ENCODE results near the gene EPO.
A peak's percentile ranks its signal among the peaks of the same experiment; 100 is the strongest.

EPO gene

DNA sequence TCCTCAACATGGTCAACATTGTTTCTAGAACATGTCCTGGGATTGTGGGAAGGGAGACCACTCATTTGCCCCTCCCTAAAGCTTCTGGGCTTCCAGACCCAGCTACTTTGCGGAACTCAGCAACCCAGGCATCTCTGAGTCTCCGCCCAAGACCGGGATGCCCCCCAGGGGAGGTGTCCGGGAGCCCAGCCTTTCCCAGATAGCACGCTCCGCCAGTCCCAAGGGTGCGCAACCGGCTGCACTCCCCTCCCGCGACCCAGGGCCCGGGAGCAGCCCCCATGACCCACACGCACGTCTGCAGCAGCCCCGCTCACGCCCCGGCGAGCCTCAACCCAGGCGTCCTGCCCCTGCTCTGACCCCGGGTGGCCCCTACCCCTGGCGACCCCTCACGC, at the start of gene EPO:
TSS of gene EPO (plus strand) at position 190 of the 392 bp plus-strand sequence. CDS start 513 bp downstream, outside the sequence.
- no peak for DNase-seq (ENCODE audit: low spot score)

- no peak for DNase-seq (ENCODE audit: low spot score)
Observed at GRCh38 chr7:100671353-100672327, 48.6 kb upstream of the EPO start.

GRCh38 chr7:100673302-100673941, 46.8 kb upstream of the EPO start, which contains the start of gene GNB2:
Gene GNB2, plus strand, starts transcription at chr7:100673740. Its CDS starts 2,526 bp downstream, at chr7:100676266.
- peak; percentile 99 for DNase-seq (ENCODE audit: low spot score)

GRCh38 chr7:100673942-100674410, 46.3 kb upstream of the EPO start:
- peak; percentile 40 for DNase-seq (ENCODE audit: low spot score)

DNA sequence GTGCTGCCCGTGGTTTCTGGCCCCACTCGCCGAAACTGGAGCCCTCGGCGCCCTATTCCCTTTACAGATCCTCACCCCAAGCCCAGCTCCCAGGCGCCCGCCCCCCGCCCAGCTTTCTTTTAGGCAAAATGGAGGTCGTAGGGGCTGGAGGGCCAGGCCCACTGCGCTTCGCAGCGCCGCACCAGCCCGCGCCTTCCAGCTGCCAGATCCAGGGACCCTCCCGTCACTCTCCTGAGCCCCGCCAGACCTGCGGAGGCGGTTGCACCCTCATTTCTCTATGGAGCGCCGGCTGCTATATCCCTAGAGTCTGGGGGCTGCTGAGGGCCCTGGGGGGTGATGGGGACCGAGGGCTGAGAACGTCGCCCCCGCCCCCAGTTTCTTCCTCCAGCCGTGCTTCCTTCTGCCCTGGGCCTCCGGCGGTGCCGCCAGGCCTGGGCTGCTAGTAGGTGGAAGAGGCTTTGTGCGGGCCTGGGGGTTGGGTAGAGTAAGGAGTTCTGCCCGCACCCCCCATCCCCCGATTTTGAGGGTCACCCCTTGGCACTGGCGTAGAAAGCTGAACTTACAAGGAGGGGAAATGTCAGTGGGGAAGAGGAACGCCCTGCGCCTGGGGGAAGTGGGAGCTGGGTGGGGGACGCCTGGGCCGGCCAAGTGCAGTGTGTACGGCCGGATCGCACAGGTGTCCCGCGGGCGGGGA, 45.7 kb upstream of the EPO start:
- DNase-seq (ENCODE audit: low spot score): no peak

GRCh38 chr7:100675105-100675451, 45.2 kb upstream of the EPO start:
- peak; percentile 38 for DNase-seq (ENCODE audit: low spot score)

DNA sequence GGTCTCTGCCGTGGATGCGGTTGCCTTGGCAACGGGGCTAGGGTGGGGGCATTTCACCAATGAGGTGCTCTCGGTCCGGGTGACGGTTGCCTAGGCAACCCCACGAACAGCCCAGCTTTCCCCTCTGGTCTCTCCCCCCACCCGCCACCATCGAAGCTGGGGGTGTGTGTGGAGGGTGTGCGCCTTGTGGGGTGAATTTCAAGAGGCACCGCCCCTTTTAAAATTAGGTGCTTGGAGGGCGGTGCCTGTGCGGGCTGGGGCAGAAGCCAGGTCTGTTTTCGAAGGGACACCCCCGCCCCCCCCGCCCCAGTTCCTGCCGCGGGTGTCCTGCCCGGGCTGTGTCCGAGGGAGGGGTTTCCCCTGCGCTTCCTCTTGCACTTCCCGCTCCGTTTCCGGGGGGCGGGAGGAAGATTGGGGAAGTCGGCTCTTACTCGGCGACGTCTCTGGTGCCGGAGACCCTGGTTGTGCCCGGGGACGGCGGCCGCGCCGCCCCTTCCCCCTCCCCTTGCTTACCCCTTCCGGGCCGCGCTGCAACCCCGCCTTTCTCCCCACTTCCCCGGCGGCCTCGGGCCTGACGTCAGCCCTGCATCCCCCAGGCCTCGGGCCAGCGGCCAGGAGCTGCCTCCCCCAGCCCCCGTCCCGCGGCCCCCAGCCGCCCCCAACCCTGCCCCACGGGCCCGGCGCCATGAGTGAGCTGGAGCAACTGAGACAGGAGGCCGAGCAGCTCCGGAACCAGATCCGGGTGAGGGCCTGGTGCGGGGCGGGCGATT, 44.5 kb upstream of the EPO start:
- peak; percentile 78 for DNase-seq (ENCODE audit: low spot score)

DNA sequence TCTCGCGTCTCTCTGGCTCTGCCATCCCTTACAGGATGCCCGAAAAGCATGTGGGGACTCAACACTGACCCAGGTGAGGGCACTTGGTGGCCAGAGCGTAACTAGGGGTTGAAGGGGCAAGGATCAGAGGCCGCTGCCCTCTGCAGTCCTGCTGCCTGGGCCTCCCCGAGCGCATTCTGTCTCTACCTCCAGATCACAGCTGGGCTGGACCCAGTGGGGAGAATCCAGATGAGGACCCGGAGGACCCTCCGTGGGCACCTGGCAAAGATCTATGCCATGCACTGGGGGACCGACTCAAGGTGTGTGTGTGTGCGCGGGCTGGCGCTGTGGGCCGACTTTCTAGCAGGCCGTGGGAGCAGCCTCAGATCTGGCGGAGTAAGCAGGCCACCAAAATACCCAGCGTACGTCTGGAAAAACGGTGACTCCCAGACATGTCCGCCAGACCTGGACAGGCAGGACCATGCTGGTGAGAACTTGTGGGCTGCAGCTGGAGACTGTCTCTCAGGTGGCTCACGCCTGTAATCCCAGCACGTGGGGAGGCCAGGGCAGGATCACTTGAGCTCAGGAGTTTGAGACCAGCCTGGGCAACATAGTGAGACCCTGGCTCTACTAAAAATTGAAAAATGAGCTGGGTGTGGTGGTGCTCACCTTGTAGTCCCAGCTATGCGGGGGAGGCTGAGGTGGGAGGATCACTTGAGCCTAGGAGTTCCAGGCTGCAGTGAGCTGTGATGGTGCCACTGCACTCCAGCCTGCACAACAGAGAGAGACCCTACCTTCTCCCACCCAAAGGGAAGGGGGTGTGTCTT, 43.6 kb upstream of the EPO start:
- no peak for DNase-seq (ENCODE audit: low spot score)

DNA sequence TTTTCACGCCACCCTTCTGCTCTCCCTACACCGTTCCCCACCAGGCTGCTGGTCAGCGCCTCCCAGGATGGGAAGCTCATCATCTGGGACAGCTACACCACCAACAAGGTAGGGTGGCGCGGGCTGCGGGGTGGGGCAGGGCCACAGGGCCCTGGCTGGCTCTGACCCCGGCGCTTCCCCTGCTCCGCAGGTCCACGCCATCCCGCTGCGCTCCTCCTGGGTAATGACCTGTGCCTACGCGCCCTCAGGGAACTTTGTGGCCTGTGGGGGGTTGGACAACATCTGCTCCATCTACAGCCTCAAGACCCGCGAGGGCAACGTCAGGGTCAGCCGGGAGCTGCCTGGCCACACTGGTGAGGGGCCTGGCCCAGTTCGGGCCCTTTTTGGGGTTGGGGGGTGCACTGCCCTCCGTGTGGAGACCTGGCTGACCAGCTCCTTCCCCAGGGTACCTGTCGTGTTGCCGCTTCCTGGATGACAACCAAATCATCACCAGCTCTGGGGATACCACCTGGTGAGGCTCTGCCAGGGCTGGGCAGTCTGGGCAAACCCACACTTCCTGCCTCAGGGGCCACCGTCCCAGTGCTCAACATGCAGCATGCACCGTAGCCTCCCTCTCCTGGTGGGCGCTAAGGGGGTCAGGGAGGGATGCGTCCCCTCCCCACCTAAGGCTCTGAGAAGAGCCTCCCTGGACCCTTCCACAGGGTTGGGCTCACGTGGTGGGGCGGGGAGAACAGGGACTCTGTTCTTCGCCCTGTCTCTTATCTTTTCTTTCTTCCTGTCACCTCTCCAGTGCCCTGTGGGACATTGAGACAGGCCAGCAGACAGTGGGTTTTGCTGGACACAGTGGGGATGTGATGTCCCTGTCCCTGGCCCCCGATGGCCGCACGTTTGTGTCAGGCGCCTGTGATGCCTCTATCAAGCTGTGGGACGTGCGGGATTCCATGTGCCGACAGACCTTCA, 42.7 kb upstream of the EPO start:
- DNase-seq (ENCODE audit: low spot score): no peak

DNA sequence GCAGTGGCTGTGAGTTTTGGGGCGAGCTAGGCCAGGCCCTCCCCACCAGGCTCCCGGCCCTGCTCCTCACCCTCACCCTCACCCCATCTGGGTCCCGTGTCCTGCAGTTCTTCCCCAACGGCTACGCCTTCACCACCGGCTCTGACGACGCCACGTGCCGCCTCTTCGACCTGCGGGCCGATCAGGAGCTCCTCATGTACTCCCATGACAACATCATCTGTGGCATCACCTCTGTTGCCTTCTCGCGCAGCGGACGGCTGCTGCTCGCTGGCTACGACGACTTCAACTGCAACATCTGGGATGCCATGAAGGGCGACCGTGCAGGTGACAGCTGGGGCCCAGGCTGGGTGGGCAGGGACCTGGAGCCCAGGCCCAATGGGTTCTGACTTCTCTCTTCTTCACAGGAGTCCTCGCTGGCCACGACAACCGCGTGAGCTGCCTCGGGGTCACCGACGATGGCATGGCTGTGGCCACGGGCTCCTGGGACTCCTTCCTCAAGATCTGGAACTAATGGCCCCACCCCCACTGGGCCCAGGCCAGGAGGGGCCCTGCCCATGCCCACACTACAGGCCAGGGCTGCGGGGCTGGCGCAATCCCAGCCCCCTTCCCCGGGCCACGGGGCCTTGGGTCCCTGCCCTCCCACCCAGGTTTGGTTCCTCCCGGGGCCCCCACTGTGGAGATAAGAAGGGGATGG, 41.8 kb upstream of the EPO start:
- no peak for DNase-seq (ENCODE audit: low spot score)

- DNase-seq (ENCODE audit: low spot score): no peak
Observed at GRCh38 chr7:100679129-100679926, 40.9 kb upstream of the EPO start.

- DNase-seq (ENCODE audit: low spot score): peak; percentile 47
Observed at GRCh38 chr7:100679927-100680575, 40.2 kb upstream of the EPO start.

- DNase-seq (ENCODE audit: low spot score): peak; percentile 13
Observed at GRCh38 chr7:100680576-100681271, 39.5 kb upstream of the EPO start.

GRCh38 chr7:100681491-100682227, 38.6 kb upstream of the EPO start:
- DNase-seq (ENCODE audit: low spot score): peak; percentile 12

DNA sequence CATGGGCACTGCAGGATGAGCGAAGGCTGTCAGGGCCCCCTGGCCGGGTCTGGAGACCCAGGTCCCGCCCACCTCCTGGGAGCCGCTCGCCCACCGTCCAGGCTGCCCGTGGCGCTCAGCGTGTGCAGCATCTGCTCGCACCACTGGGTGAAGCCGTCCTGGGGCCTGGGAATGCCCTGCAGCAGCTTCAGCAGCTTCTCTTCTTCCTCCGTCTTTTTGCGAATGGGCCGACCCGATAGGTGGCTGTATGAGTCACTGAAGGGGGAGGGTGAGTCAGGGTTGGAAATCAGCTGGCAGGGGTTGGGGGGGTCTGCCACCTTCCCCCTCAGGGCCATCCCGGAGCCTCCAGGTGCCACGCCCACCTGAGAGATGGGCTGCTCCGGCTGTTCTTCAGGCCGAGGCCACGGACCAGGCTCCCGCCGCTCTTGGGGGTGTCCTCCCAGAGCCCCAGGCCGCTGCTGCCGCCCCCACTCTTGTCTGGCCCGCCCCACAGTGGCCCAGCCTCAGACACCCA, 38.0 kb upstream of the EPO start:
- peak; percentile 17 for DNase-seq (ENCODE audit: low spot score)
